ENCODE measurements around the gene RTP3. TPM values are rescaled to one million over a fixed set of nuclear protein-coding genes. Genes with fewer than 3 reads are reported as not detected.
"Not testable (repeated sequence)": the region's sequence is repeated elsewhere in the genome, so short reads cannot be mapped to it uniquely, and the experiment has no call there.

RTP3 gene
- total and polyA plus RNA-seq, 5 donors, result not detected

DNA sequence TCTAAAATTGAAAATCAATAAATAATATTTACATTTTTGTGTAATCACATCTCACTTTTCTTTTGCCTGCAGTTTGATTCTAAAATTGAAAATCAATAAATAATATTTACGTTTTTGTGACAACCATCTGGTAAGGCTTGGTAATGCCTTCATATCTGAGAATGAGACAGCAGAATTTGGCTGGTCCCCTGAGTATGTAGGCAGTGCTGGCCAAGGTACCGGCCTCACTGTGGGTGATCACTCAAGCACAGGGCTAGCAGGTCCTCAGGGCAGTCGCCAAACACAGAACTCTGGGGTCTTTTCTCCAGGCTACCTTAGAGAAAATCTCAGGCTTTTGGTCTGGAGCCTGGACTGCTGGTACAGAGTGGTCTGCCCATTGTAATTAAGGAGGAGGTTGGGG is 26.2 kb downstream of the RTP3 start:
- Histone ChIP-seq H3K27me3 (ENCODE audit: control insufficient read depth, insufficient read depth) (no peaks in the 10 kb centered on the region), H3K27ac (ENCODE audit: low read length) (no peak overlapping the region), H3K9me3 (ENCODE audit: control insufficient read depth, low read length) (no peaks in the 10 kb centered on the region), H3K4me3 (ENCODE audit: low read length) (no peak overlapping the region), H3K4me1 (ENCODE audit: control insufficient read depth, insufficient read depth, low read length) (no peaks in the 10 kb centered on the region)
- ATAC-seq, result no peak
- 69% methylated on average over 3 of the region's 3 CpGs for WGBS
- DNase-seq, result no peak
- intact Hi-C loops (cut with DNase I), result no loop called here

DNA sequence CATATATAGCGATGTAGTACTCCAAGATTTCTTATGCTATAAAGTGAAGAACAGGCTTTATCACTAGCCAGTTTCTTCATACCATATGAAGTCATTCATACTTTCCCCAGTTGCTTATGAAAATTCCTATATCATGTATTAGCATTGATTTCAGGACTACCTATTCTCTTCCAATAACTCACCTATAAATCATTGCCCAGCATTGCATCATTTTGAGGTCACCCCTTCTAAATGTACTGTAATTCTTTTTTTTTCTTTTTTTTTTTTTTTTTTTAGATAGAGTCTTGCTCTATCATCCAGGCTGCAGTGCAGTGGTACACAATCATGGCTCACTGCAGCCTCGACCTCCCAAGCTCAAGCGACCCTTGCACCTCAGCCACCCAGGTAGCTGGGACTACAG is 27.1 kb downstream of the RTP3 start:
- H3K4me3 ChIP-seq (ENCODE audit: low read length), result no peak overlapping the region
- intact Hi-C loops (cut with DNase I), result no loop called here
- WGBS, result 89% methylated on average over 3 of the region's 3 CpGs
- H3K27ac ChIP-seq (ENCODE audit: low read length), result no peak overlapping the region
- no peaks in the 10 kb centered on the region for H3K9me3 ChIP-seq (ENCODE audit: control insufficient read depth, low read length)
- no peak for DNase-seq
- no peaks in the 10 kb centered on the region for H3K4me1 ChIP-seq (ENCODE audit: control insufficient read depth, insufficient read depth, low read length)
- ATAC-seq, result no peak
- no peaks in the 10 kb centered on the region for H3K27me3 ChIP-seq (ENCODE audit: control insufficient read depth, insufficient read depth)

DNA sequence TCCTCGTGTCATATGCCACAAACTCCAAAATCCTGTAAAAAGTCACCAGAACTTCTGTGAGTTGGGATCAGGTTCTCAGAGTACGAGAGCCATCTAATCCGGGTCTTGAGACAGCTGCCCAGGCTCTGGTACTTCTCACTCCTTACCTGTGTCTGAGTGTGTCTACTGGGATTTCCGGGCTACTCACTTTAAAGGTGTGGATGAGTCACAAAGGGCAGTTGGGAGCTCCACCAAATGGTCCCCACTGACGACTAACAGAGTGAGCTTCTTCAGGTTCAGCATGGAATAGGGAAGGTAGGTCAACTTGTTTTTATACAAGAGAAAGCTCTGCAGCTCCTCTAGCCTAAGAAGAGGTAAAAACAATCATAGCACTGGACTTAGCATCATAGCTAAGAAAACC is 29.5 kb downstream of the RTP3 start:
- H3K9me3 ChIP-seq (ENCODE audit: control insufficient read depth, low read length), result no peaks in the 10 kb centered on the region
- ATAC-seq, result no peak
- 90% methylated on average over 5 of the region's 5 CpGs for WGBS
- no peak overlapping the region for H3K4me3 ChIP-seq (ENCODE audit: low read length)
- H3K4me1 ChIP-seq (ENCODE audit: control insufficient read depth, insufficient read depth, low read length), result no peaks in the 10 kb centered on the region
- intact Hi-C loops (cut with DNase I), result no loop called here
- no peak for DNase-seq
- no peak overlapping the region for H3K27ac ChIP-seq (ENCODE audit: low read length)
- H3K27me3 ChIP-seq (ENCODE audit: control insufficient read depth, insufficient read depth), result no peaks in the 10 kb centered on the region

DNA sequence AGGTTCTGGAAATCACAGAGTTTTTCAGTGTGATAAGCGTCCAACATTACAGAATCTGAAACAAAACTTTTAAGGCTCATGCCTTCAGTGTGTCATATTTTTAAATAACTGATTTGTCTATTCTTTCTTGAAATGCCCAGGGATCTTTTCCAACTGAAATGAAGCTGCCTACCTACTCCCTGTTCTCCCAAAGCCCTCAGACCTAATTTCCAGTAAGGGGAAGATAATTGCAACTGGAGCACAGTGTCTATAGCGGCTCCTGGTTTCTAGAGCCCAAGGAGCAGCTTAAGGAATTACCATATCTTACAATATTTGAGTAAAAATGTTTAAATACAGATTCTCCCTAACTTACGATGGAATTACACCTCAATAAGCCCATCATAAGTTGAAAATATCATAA is 35.3 kb downstream of the RTP3 start:
- intact Hi-C loops (cut with DNase I), result no loop called here
- H3K4me1 ChIP-seq (ENCODE audit: control insufficient read depth, insufficient read depth, low read length), result no peaks in the 10 kb centered on the region
- no peak overlapping the region for H3K27ac ChIP-seq (ENCODE audit: low read length)
- no peak for DNase-seq
- H3K4me3 ChIP-seq (ENCODE audit: low read length), result no peak overlapping the region
- no peaks in the 10 kb centered on the region for H3K27me3 ChIP-seq (ENCODE audit: control insufficient read depth, insufficient read depth)
- no peaks in the 10 kb centered on the region for H3K9me3 ChIP-seq (ENCODE audit: control insufficient read depth, low read length)
- ATAC-seq, result no peak
- WGBS, result 81% methylated on average over 3 of the region's 3 CpGs

DNA sequence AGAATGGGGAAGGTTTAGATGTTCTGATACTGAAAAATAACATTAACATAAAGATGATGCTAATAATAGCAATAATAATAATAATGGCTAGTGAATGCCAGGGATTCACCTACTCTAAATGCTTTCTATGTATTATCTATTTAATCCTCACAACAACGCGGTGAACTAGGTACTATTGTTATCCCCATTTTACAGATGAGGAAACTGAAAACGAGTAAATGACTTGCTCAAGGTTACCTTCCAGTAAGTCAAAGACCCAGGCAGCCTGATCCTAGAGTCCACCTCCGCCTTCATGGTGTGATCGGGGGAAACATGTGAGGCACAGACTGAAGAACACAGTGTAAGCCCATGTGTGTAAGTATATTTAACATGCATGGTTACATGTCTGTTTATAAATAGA is 38.0 kb downstream of the RTP3 start:
- intact Hi-C loops (cut with DNase I), result no loop called here
- Histone ChIP-seq H3K4me3 (ENCODE audit: low read length) (no peak overlapping the region), H3K9me3 (ENCODE audit: control insufficient read depth, low read length) (no peaks in the 10 kb centered on the region), H3K27ac (ENCODE audit: low read length) (no peak overlapping the region), H3K27me3 (ENCODE audit: control insufficient read depth, insufficient read depth) (no peaks in the 10 kb centered on the region), H3K4me1 (ENCODE audit: control insufficient read depth, insufficient read depth, low read length) (no peaks in the 10 kb centered on the region)
- no peak for ATAC-seq
- 94% methylated on average over 5 of the region's 5 CpGs for WGBS
- DNase-seq, result no peak

DNA sequence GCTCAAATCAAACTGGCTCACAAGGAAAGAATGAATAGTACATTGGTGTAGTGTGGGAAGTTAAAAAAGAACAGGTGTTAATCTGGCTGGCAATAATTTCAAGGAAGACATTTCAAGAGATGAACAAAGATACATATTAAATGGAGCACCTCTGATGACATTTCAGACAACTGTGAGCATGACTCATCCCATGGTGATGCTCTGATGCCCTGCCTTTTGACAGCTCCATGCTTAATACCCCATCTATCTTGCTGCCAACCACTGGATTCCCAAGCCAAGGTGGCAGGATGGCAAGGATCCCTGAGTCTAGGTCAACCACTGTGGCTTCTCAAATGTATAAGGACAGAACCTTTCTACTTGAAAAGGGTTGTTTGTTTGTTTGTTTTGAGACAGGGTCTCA is 39.0 kb downstream of the RTP3 start:
- H3K27me3 ChIP-seq (ENCODE audit: control insufficient read depth, insufficient read depth), result no peaks in the 10 kb centered on the region
- no peak for ATAC-seq
- H3K4me3 ChIP-seq (ENCODE audit: low read length), result no peak overlapping the region
- no peaks in the 10 kb centered on the region for H3K9me3 ChIP-seq (ENCODE audit: control insufficient read depth, low read length)
- H3K4me1 ChIP-seq (ENCODE audit: control insufficient read depth, insufficient read depth, low read length), result no peaks in the 10 kb centered on the region
- intact Hi-C loops (cut with DNase I), result no loop called here
- no peak for DNase-seq
- H3K27ac ChIP-seq (ENCODE audit: low read length), result no peak overlapping the region

DNA sequence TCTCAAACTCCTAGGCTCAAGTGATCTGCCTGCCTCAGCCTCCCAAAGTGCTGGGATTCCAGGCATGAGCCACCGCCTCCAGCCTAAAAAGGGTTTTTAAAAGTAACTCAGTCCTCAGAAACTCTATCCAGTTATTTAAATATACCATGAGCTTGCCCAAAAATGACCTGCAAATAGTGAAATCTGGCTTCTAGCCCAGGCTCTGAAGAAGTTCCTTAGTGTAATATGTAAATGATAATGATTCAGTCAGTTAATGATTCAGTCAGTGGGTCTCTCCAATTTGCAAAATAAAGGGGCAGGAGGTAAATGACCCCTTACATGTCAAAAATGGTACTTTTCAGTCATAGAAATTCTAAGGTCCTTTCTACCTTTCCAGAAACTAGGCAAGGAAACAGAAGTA is 39.5 kb downstream of the RTP3 start:
- 92% methylated on average over 1 of the region's 1 CpG for WGBS
- intact Hi-C loops (cut with DNase I), result no loop called here
- Histone ChIP-seq H3K27ac (ENCODE audit: low read length) (no peak overlapping the region), H3K4me1 (ENCODE audit: control insufficient read depth, insufficient read depth, low read length) (no peaks in the 10 kb centered on the region), H3K9me3 (ENCODE audit: control insufficient read depth, low read length) (no peaks in the 10 kb centered on the region), H3K27me3 (ENCODE audit: control insufficient read depth, insufficient read depth) (no peaks in the 10 kb centered on the region), H3K4me3 (ENCODE audit: low read length) (no peak overlapping the region)
- DNase-seq (no peak), ATAC-seq (no peak)

DNA sequence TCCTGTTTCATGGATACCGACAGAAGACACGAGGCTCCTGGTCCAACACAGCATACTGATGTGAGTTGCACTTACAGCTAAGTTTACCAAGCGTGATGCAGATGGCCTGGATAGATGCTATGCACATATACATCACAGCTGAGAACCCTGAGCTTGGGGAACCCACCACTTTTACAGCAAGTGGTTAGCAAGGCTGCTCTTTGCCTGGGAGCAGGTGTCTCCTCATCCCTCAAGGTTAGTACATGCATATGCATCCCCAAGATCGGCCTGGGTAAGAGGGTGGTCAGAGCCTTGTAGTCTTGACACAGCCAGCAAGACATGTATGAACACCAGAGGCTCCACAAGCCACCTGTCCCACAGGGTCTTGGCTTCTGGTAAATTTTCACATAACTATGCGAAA is 40.0 kb downstream of the RTP3 start:
- Histone ChIP-seq H3K9me3 (ENCODE audit: control insufficient read depth, low read length) (no peaks in the 10 kb centered on the region), H3K4me1 (ENCODE audit: control insufficient read depth, insufficient read depth, low read length) (no peaks in the 10 kb centered on the region), H3K27me3 (ENCODE audit: control insufficient read depth, insufficient read depth) (no peaks in the 10 kb centered on the region), H3K27ac (ENCODE audit: low read length) (no peak overlapping the region), H3K4me3 (ENCODE audit: low read length) (no peak overlapping the region)
- ATAC-seq (no peak), DNase-seq (no peak)
- WGBS, result 92% methylated on average over 5 of the region's 5 CpGs
- intact Hi-C loops (cut with DNase I), result no loop called here

DNA sequence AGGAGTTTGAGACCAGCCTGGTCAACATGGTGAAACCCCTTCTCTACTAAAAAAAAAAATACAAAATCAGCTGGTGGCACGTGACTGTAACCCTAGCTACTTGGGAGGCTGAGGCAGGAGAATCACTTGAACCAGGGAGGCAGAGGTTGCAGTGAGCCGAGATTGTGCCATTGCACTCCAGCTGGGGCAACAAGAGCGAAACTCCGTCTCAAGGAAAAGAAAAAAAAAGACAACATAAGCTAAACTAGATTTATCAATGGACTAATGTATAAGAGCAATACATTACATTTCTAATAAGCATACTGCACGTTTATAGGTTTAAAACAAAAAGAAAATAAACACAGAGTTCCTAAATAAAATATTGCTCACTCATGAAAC is 40.6 kb downstream of the RTP3 start:
- H3K27me3 ChIP-seq (ENCODE audit: control insufficient read depth, insufficient read depth); H3K4me1 ChIP-seq (ENCODE audit: control insufficient read depth, insufficient read depth, low read length); H3K27ac ChIP-seq (ENCODE audit: low read length); H3K4me3 ChIP-seq (ENCODE audit: low read length); DNase-seq; H3K9me3 ChIP-seq (ENCODE audit: control insufficient read depth, low read length); ATAC-seq; intact Hi-C loops (cut with DNase I): not testable (repeated sequence)
- 58% methylated on average over 5 of the region's 5 CpGs for WGBS

DNA sequence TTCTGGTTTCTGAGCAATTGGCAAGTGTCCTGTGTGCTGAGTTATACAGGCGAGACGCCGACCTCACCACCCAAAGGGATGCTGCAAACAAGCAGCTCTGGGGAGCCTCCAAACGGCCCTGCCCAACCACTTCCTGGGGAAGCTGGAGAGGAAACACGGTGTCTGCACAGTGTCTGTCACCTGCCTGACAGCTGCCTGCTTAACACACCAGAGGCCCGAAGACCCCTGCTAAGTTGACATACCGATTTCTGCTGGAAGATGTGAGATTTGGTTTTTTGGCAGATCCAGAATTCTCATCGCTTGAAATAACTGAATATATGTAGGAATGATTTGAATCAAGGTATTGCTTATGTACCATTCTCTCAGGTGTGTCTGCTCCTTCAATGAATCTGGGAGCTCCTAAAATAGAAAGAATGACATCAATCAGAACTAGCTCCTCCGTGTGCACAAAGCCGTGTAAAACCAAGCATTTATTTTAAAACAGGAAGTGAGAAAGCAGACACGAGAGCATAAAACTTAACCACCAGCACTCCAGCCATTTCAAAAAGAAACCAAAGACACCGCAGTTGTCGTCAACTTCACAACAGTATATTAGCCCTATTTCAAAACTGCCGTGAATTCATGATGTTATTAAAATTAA is 41.1 kb downstream of the RTP3 start:
- H3K27ac ChIP-seq (ENCODE audit: low read length), result no peak overlapping the region
- WGBS, result 27% methylated on average over 14 of the region's 14 CpGs
- H3K9me3 ChIP-seq (ENCODE audit: control insufficient read depth, low read length), result no peaks in the 10 kb centered on the region
- peak; percentile 75 to 84 for ATAC-seq
- H3K4me3 ChIP-seq (ENCODE audit: low read length), result no peak overlapping the region
- no peaks in the 10 kb centered on the region for H3K27me3 ChIP-seq (ENCODE audit: control insufficient read depth, insufficient read depth)
- DNase-seq, result peak; percentile 56 to 79 (median 77)
- no peaks in the 10 kb centered on the region for H3K4me1 ChIP-seq (ENCODE audit: control insufficient read depth, insufficient read depth, low read length)
- intact Hi-C loops (cut with DNase I), result no loop called here

DNA sequence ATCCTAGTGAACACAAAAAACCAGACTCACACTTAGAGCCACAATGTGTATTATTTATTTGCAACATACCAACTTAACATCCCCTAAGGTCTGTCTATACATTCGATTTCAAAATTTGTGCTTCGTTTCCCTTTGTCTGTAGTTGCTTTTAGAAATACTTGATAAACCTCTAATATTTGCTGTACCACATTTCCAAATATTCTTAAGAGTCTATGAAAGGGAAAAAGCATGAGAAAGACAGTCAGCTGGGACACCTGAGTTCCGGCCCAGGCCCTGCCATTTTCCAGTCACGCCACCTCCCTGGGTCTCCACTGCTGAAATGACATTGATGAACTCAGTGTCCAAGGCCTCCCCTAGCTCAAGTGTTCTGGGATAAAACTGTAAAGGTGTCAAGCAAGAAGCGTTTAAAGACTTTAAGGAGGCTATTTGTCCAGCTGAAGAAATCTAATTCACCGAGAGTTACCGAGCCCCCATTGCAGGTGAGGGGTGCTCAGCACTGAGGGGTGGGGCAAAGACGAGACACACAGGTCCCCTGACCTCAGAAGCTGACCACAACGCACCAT is 41.7 kb downstream of the RTP3 start:
- H3K9me3 ChIP-seq (ENCODE audit: control insufficient read depth, low read length), result no peaks in the 10 kb centered on the region
- no peaks in the 10 kb centered on the region for H3K4me1 ChIP-seq (ENCODE audit: control insufficient read depth, insufficient read depth, low read length)
- no peak overlapping the region for H3K4me3 ChIP-seq (ENCODE audit: low read length)
- H3K27ac ChIP-seq (ENCODE audit: low read length), result no peak overlapping the region
- intact Hi-C loops (cut with DNase I), result no loop called here
- H3K27me3 ChIP-seq (ENCODE audit: control insufficient read depth, insufficient read depth), result no peaks in the 10 kb centered on the region
- ATAC-seq (no peak), DNase-seq (no peak)
- 86% methylated on average over 9 of the region's 9 CpGs for WGBS

DNA sequence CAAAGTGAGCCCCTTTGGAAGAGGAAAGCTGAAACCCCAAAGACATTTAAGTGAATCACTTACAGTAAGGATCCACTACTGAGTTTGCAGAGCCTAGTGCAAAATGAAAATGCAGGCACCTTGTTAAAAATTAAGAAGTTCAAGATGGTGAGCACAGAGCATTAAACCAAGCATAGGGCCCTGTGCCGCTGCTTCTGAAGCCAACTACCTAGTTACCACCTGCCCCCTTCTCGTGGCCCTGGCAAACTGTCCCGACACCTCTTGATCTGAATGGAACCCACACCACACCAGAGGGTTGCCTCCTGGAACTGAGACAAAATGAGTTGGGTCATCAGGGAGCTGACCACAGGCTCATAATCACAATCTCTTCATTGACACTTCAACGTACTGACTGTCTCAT is 42.8 kb downstream of the RTP3 start:
- intact Hi-C loops (cut with DNase I), result no loop called here
- no peaks in the 10 kb centered on the region for H3K27me3 ChIP-seq (ENCODE audit: control insufficient read depth, insufficient read depth)
- no peak overlapping the region for H3K27ac ChIP-seq (ENCODE audit: low read length)

More for the DNA sequence above, 42.8 kb downstream of the RTP3 start:
- no peak for ATAC-seq
- WGBS, result 82% methylated on average over 4 of the region's 4 CpGs
- no peak for DNase-seq
- no peaks in the 10 kb centered on the region for H3K9me3 ChIP-seq (ENCODE audit: control insufficient read depth, low read length)
- no peak overlapping the region for H3K4me3 ChIP-seq (ENCODE audit: low read length)
- H3K4me1 ChIP-seq (ENCODE audit: control insufficient read depth, insufficient read depth, low read length), result no peaks in the 10 kb centered on the region
